OCI-LY1 (cell line): ENCODE measurements around the gene BDH1.

Experiments
- H2AFZ ChIP-seq: fragments of 200-600 bp; sonication (generic), shearing (Covaris generic); 2 replicates; pipeline ENCODE4 v1.6.0; 2014; ENCODE audit warnings: antibody characterized with exemption, mild to moderate bottlenecking, low read length
- H3F3A ChIP-seq: fragments of 200-600 bp; sonication (generic), shearing (Covaris generic); 2 replicates; pipeline ENCODE4 v1.6.0; 2014; ENCODE audit warnings: mild to moderate bottlenecking, antibody characterized with exemption, low read length, moderate library complexity; ENCODE audit not compliant: insufficient read depth
- H3K27ac ChIP-seq: fragments of 200-600 bp; sonication (generic); 2 replicates; pipeline ENCODE4 v1.5.1; 2014; ENCODE audit warnings: low read length, mixed run types, mild to moderate bottlenecking, low read depth; ENCODE audit not compliant: poor library complexity, severe bottlenecking
- H3K27me3 ChIP-seq: fragments of 200-600 bp; sonication (generic); 2 replicates; pipeline ENCODE4 v1.6.0; 2014; ENCODE audit warnings: antibody characterized with exemption, mild to moderate bottlenecking, low read length, moderate library complexity; ENCODE audit not compliant: insufficient read depth
- H3K36me3 ChIP-seq: fragments of 200-600 bp; sonication (generic); 2 replicates; pipeline ENCODE4 v1.6.1; 2014; ENCODE audit warnings: mild to moderate bottlenecking, antibody characterized with exemption, low read length, moderate library complexity, mixed read lengths; ENCODE audit not compliant: insufficient read depth
- H3K4me1 ChIP-seq: fragments of 200-600 bp; sonication (generic); 2 replicates; pipeline ENCODE4 v1.5.1; 2014; ENCODE audit warnings: mild to moderate bottlenecking, low read length, moderate library complexity; ENCODE audit not compliant: insufficient read depth, severe bottlenecking
- H3K4me2 ChIP-seq: fragments of 200-600 bp; sonication (generic), shearing (Covaris generic); 2 replicates; pipeline ENCODE4 v1.6.1; 2014; ENCODE audit warnings: low read length
- H3K4me3 ChIP-seq: fragments of 200-600 bp; sonication (generic); 2 replicates; pipeline ENCODE4 v1.5.1; 2014; ENCODE audit warnings: low read length, low read depth, mild to moderate bottlenecking, mixed read lengths; ENCODE audit not compliant: poor library complexity, severe bottlenecking
- H3K79me2 ChIP-seq: fragments of 200-600 bp; shearing (Covaris generic); 2 replicates; pipeline ENCODE4 v1.6.1; 2016; ENCODE audit warnings: mixed run types, low read length, mixed read lengths; ENCODE audit not compliant: insufficient read depth
- H3K9ac ChIP-seq: fragments of 200-600 bp; sonication (generic), shearing (Covaris generic); 2 replicates; pipeline ENCODE4 v1.6.1; 2014; ENCODE audit warnings: mild to moderate bottlenecking, low read length, mixed read lengths
- H3K9me2 ChIP-seq: fragments of 200-600 bp; sonication (generic), shearing (Covaris generic); 2 replicates; pipeline ENCODE4 v1.6.1; 2014; ENCODE audit warnings: low read depth, mild to moderate bottlenecking, low read length, mixed read lengths
- H3K9me3 ChIP-seq: fragments of 200-600 bp; shearing (Covaris generic); 2 replicates; pipeline ENCODE4 v1.6.1; 2014; ENCODE audit warnings: low read length, mixed read lengths
- H4K20me1 ChIP-seq: fragments of 200-600 bp; sonication (generic), shearing (Covaris generic); 2 replicates; pipeline ENCODE4 v1.6.0; 2016; ENCODE audit warnings: mild to moderate bottlenecking, low read length; ENCODE audit not compliant: insufficient read depth
- CTCF ChIP-seq: fragments of 200-600 bp; sonication (generic), shearing (Covaris generic); IDR thresholded peaks from 2 replicates; pipeline ENCODE4 v1.5.1; 2017; ENCODE audit warnings: mild to moderate bottlenecking, antibody characterized with exemption, low read length, moderate library complexity, mixed read lengths
- EZH2 ChIP-seq: fragments of 200-600 bp; sonication (generic), shearing (Covaris generic); IDR thresholded peaks from 2 replicates; pipeline ENCODE4 v1.8.0; 2017; ENCODE audit warnings: borderline replicate concordance, mixed run types, mild to moderate bottlenecking, antibody characterized with exemption, low read length, moderate library complexity, mixed read lengths

BDH1 gene

DNA sequence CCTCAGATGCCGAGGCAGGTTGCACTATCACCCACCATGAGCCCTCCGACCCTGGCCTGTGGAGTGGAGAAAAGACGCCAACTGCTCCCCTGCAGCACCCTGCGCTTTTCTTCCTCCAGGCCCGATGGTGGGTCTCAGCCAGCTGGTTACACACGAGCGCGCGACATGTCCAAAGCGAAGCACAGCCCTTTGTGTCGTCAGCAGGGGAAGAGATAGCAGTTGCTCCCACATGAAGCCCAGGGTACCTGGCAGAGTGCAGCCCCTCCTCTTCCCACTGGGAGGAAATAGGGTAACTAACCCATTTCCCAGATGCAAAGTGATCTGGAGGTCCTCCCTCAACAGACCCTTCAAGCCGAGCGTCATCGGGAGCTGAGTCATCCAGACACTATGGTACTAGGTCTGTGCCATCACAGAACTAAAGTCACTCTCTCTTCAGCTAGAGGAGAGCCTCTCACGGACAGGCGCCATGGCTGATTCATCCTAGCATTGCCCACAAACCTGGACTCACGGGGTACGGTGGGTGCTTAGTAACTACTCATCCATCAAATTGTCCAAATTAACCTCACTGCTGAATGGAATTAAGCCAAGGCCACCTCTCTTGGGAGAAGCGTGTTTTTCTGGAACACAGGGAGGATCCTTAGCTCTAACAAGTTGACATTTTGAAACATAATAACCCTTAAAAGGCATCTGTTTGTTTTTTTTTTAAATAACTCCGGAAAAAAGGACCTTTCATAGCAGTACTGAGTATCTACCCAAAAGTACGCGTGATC is 45.2 kb upstream of the BDH1 start:
- H3K9me3 ChIP-seq: no peaks in the 10 kb centered on the region
- H2AFZ ChIP-seq: no peak overlapping the region
- peaks cover 16% of the 10 kb centered on the region for H3K4me1 ChIP-seq
- H3K36me3 ChIP-seq: no peaks in the 10 kb centered on the region; the same call in 1 of the 2 replicates
- no peaks in the 10 kb centered on the region for H3K27me3 ChIP-seq
- H3K9ac ChIP-seq: no peak overlapping the region
- H3K4me3 ChIP-seq: no peak overlapping the region
- H4K20me1 ChIP-seq: no peaks in the 10 kb centered on the region
- H3K27ac ChIP-seq: no peak overlapping the region
- no peaks in the 10 kb centered on the region for H3F3A ChIP-seq
- H3K4me2 ChIP-seq: no peak overlapping the region
- TF ChIP-seq EZH2 (no peak), CTCF (no peak)
- H3K79me2 ChIP-seq: no peaks in the 10 kb centered on the region
- no peaks in the 10 kb centered on the region for H3K9me2 ChIP-seq

GRCh38 chr3:197599089-197599765 is 43.5 kb upstream of the BDH1 start:
- no peaks in the 10 kb centered on the region for H3K9me3 ChIP-seq

GRCh38 chr3:197598404-197598980 is 42.7 kb upstream of the BDH1 start:
- Histone ChIP-seq H4K20me1 (no peaks in the 10 kb centered on the region), H3K4me3 (no peak overlapping the region), H3F3A (no peaks in the 10 kb centered on the region), H3K27ac (no peak overlapping the region), H3K9me2 (no peaks in the 10 kb centered on the region), H2AFZ (no peak overlapping the region), H3K9me3 (no peaks in the 10 kb centered on the region), H3K79me2 (no peaks in the 10 kb centered on the region), H3K36me3 (no peaks in the 10 kb centered on the region), H3K4me1 (peaks cover 16% of the 10 kb centered on the region), H3K9ac (no peak overlapping the region), H3K27me3 (no peaks in the 10 kb centered on the region), H3K4me2 (peak overlapping the region; percentile 75; the same call in 1 of the 2 replicates)
- TF ChIP-seq EZH2: no peak
- no peak for TF ChIP-seq CTCF

More at GRCh38 chr3:197599089-197599765, 43.5 kb upstream of the BDH1 start:
- Histone ChIP-seq H3K4me2 (peak overlapping the region; percentile 75), H3K9ac (peak overlapping the region; percentile 59), H3F3A (no peaks in the 10 kb centered on the region), H3K36me3 (no peaks in the 10 kb centered on the region), H3K9me2 (no peaks in the 10 kb centered on the region), H3K4me1 (peaks cover 16% of the 10 kb centered on the region), H3K79me2 (no peaks in the 10 kb centered on the region), H3K27ac (peak overlapping the region; percentile 66), H2AFZ (peak overlapping the region; percentile 2; the same call in 1 of the 2 replicates), H3K27me3 (no peaks in the 10 kb centered on the region), H3K4me3 (peak overlapping the region; percentile 53), H4K20me1 (no peaks in the 10 kb centered on the region)
- TF ChIP-seq EZH2 (no peak), CTCF (peak; percentile 99)
